Measurements from ENCODE around the gene ZNF419.
"Not testable (repeated sequence)": the region's sequence is repeated elsewhere in the genome, so short reads cannot be mapped to it uniquely, and the experiment has no call there.

ZNF419 gene

DNA sequence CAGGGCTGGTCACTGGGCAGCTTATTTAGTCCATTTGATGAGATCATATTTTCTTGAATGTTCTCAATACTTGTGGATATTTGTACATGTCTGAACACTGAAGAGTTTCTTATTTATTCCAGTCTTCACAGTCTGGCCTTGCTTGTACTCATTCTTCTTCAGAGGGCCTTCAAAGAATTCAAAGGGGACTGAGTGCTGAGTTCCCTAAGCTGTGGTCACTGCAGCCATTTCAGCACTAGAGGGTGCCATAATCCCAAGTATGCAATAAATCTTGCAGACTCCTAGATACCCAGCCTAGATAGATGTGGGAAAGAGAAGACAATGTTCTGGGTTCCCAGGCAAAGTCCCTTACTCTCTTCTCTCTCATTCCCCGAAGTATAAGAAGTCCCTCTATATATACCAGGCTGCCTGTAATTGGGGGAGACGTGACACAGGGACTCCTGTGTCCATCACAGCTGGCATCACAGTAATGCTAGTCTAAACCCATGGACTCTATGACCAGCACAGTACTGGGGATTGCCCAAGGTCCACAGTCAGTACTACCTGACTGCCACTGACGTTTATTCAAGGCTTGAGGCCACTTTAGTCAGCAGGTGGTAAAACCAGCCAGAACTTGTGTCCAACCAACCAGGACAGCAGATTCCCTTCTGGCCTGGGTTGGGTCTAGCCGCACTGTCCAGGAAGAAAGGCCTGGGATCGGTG lies 21.7 kb upstream of the ZNF419 start:
- no peak overlapping the region for H3K27ac ChIP-seq
- ChIA-PET POLR2A (ENCODE audit: low non-redundant PET) (no interaction called here), CTCF (no interaction called here)
- no peak for DNase-seq (ENCODE audit: low spot score)
- TF ChIP-seq, protein P1, sequence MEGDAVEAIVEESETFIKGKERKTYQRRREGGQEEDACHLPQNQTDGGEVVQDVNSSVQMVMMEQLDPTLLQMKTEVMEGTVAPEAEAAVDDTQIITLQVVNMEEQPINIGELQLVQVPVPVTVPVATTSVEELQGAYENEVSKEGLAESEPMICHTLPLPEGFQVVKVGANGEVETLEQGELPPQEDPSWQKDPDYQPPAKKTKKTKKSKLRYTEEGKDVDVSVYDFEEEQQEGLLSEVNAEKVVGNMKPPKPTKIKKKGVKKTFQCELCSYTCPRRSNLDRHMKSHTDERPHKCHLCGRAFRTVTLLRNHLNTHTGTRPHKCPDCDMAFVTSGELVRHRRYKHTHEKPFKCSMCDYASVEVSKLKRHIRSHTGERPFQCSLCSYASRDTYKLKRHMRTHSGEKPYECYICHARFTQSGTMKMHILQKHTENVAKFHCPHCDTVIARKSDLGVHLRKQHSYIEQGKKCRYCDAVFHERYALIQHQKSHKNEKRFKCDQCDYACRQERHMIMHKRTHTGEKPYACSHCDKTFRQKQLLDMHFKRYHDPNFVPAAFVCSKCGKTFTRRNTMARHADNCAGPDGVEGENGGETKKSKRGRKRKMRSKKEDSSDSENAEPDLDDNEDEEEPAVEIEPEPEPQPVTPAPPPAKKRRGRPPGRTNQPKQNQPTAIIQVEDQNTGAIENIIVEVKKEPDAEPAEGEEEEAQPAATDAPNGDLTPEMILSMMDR (conservative IDR thresholded peaks at IDR 0.05; ENCODE audit: low read depth) = 0 out of 2 replicates have a peak, but pooled peaks have one; percentile 13

DNA sequence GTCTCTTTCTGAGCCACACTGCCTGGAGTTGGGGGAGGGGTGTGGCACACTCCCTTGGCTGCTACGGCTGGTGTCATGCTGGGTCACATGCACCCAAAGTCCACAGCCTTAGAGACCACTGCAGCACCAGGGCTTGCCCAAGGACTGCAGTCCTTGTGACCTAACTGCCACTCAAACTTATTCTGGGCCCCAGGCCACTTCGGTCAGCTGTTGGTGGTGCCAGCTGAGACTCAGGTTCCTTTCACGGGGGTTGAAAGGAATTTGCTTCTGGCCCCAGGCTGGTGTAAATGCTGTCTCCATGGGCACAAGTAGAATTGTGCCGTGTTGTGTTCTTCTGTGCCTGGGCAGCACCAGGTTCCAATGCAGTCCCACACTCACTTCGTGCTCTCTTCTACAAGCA lies 21.1 kb upstream of the ZNF419 start:
- DNase-seq (ENCODE audit: low spot score) = no peak
- POLR2A ChIA-PET (ENCODE audit: low non-redundant PET) = no interaction called here
- TF ChIP-seq, protein P1 (conservative IDR thresholded peaks at IDR 0.05; ENCODE audit: low read depth) = no peak
- CTCF ChIA-PET = no interaction called here
- H3K27ac ChIP-seq = no peak overlapping the region

DNA sequence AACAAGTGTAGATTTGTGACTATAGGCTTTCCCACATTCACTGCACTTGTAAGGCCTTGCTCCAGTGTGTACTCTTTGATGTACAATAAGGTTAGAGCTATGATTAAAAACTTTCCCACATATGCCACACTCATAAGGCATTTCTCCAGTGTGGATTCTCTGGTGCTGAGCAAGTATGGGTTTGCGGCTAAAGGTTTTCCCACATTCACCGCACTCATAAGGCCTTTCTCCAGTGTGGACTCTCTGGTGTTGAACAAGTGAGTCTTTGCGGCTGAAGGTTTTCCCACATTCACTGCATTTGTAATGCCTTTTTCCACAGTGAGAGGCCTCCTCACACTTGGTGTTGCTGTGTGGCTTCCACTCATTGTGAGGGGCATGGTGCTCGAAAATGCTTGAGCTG lies 13.9 kb upstream of the ZNF419 start:
- ChIA-PET POLR2A (ENCODE audit: low non-redundant PET) (no interaction called here), CTCF (no interaction called here)
- no peak overlapping the region for H3K27ac ChIP-seq
- TF ChIP-seq, protein P1 (conservative IDR thresholded peaks at IDR 0.05; ENCODE audit: low read depth) = no peak
- DNase-seq (ENCODE audit: low spot score) = no peak

DNA sequence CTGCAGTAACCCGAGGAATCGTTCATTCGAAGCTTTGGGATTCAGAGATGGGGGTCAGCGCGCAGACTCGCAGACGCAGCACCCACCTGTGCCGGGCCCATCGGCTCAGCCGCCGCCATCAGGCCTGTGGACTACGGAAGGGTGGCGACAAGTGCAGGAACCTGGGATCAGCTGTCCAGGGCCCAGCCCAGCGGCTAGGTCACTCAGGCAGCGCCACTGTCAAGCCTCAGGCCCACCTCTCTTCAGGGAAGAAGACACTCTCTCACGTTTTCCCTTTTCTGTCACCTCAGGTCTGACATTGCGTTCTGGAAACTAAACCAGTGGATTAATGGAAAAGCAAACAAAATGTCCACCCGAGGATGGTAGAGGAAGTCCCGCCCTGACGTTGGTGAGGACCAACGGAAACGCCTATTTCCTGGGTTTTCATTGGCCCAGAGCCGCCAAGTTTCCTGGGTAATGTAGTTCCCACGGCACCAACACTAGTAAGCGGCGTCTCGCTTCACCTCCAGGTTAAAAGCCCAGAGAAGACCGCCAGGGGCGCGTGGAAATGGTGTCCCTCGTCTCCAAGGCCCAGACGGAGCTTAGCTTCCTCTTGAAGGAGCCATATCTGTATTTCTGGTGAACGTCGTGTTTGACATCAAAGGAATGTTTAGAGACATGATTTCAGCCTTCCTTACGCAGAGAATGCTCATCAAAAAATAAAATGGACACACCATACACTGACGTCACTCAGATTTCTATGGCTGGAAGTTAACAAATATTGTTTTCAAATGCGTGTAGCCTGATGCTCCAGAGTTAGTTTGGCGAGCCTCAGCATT lies 10.2 kb upstream of the ZNF419 start, which contains the start of gene ZNF772:
ZNF772 (minus strand) TSS at position 376 of the 818 bp plus-strand sequence; CDS start at position 119, 257 bp downstream.
- DNase-seq (ENCODE audit: low spot score) = peak; percentile 90
- ChIA-PET CTCF (interaction anchor here (0.6 kb wide), 4 partner anchors 370 to 1813 kb away, joined by 3 to 4 read pairs (median 4); no protein-coding TSS in a partner anchor), POLR2A (ENCODE audit: low non-redundant PET) (no interaction called here)
- TF ChIP-seq, protein P1 (conservative IDR thresholded peaks at IDR 0.05; ENCODE audit: low read depth) = peak; percentile 39
- peak within 1 kb of the TSS; percentile 62 for H3K27ac ChIP-seq

DNA sequence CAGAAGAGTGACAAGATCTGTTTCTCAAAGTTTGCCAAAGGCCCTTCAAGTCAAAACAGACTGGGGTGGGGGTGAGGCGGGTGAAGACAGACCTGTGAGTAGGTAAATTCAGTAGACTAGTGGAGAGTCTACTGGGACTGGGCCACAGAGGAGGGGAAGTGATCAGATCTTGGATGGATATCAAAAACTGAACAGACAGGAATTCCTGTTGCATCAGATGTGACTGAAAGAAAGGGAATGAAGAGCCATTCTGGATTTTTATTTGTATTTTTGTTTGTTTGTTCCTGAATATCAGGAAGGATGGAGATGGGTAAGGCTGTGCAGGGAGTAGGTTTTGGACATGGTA lies 722 bp downstream of the ZNF419 start:
- DNase-seq (ENCODE audit: low spot score); H3K27ac ChIP-seq; POLR2A ChIA-PET (ENCODE audit: low non-redundant PET); CTCF ChIA-PET: not testable (repeated sequence)

DNA sequence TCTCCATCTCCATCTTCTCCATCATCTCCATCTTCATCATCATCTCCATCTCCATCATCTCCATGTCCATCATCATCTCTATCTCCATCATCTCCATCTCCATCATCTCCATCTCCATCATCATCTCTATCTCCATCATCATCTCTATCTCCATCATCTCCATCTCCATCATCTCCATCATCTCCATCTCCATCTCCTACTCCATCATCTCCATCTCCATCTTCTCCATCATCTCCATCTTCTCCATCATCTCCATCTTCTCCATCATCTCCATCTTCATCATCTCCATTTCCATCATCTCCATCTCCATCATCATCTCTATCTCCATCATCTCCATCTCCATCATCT lies 11.8 kb downstream of the ZNF419 start:
- CTCF ChIA-PET; H3K27ac ChIP-seq; DNase-seq (ENCODE audit: low spot score): not testable (repeated sequence)
- POLR2A ChIA-PET (ENCODE audit: low non-redundant PET) = interaction anchor here (0.7 kb wide), 1 partner anchor 18 kb away, joined by 7 read pairs; no protein-coding TSS in a partner anchor

DNA sequence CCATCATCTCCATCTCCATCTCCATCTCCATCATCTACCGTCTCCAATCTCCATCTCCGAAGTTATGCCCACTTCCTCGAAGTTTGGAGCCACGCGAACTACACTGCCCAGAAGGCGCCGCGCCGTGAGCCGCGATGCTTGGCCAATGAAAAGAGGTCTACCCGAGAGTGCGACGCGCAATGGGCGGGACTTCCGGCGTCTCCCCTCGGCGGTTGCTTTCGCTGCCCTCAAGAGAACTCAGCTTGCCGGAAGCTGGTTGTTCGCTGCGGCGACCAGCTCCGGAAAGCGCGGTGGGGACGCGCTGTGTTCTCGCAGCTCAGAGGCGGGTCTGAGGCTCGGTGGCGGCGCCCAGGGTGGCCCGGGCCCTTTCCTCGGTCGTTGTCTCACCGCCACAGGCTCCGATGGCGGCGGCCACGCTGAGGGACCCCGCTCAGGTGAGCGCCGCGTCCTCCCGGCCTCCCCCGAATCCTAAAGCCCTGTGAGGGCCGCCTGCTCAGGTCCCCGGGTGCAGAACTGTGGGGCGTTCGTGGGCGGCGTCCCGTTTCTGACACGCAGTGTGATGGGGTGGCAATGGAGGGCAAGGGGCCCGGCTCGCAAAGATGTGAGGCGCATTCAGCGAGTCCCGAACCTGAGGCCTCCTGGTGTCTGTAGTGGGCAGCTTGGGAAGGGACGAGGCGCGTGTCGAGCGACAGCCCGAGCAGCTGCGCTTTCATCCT lies 12.3 kb downstream of the ZNF419 start, which contains the start of gene ZNF773:
ZNF773 (plus strand) TSS at position 259 of the 716 bp plus-strand sequence; CDS start at position 402, 143 bp downstream.
- DNase-seq (ENCODE audit: low spot score) = peak; percentile 85
- peak within 1 kb of the TSS; percentile 80 for H3K27ac ChIP-seq
- POLR2A ChIA-PET (ENCODE audit: low non-redundant PET) = interaction anchor here (0.7 kb wide), 1 partner anchor 19 kb away, joined by 7 read pairs; no protein-coding TSS in a partner anchor

DNA sequence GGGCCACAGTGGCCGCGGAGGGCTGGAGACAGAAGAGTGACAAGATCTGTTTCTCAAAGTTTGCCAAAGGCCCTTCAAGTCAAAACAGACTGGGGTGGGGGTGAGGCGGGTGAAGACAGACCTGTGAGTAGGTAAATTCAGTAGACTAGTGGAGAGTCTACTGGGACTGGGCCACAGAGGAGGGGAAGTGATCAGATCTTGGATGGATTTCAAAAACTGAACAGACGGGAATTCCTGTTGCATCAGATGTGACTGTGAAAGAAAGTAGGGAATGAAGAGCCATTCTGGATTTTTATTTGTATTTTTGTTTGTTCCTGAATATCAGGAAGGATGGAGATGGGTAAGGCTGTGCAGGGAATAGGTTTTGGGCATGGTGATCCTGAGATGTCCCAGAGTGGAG lies 12.8 kb downstream of the ZNF419 start:
- peak overlapping the region; percentile 80; the same call in 1 of the 2 replicates for H3K27ac ChIP-seq
- POLR2A ChIA-PET (ENCODE audit: low non-redundant PET); DNase-seq (ENCODE audit: low spot score); CTCF ChIA-PET: not testable (repeated sequence)

More for the DNA sequence above, 12.3 kb downstream of the ZNF419 start, which contains the start of gene ZNF773:
- CTCF ChIA-PET = not testable (repeated sequence)

Measured in RWPE1 (cell line).